Right lobe of liver (tissue), 4 donors: Measurements from ENCODE around the gene KCNN1.

Source experiments
- CTCF ChIP-seq, 4 donors: fragments of 200-600 bp in 3 of 4; fragments of 450-650 bp in 1 of 4; IDR thresholded peaks; one replicate each; pipeline versions ENCODE4 v1.5.1 to v1.8.0; 2016 to 2022; ENCODE audit warnings: antibody characterized with exemption in 4 of 4, mild to moderate bottlenecking in 2 of 4
- POLR2A ChIP-seq: fragments of 450-650 bp; IDR thresholded peaks from one replicate; pipeline ENCODE4 v1.6.1; 2017; ENCODE audit warnings: antibody characterized with exemption, mild to moderate bottlenecking
- donor health status: DM: no; HTN: no; CAD: no.
- donor health status: DM: no; HTN: no; CAD: no.
- donor health status: DM: no; HTN: yes; CAD: no.

GRCh38 chr19:18043676-18044075, 76.8 kb downstream of the KCNN1 start:
- no peak for TF ChIP-seq CTCF (IDR thresholded peaks at IDR 0.05)
- no peak for TF ChIP-seq POLR2A
